Ureter (tissue), 1 donor: ENCODE data around the gene TBC1D22A. TPM values are rescaled to one million over a fixed set of nuclear protein-coding genes. Genes with fewer than 3 reads are reported as not detected.
"Not testable (repeated sequence)": the region's sequence is repeated elsewhere in the genome, so short reads cannot be mapped to it uniquely, and the experiment has no call there.

Experiments
- DNase-seq: peaks from one replicate; pipeline ENCODE4 v3.0.0-alpha.2; 2020; ENCODE audit warnings: low spot score
- total RNA-seq: library from RNA; stranded (reverse); gene quantifications from one replicate; pipeline ENCODE4 v1.2.4, GENCODE V29; 2023
- donor health status: DM: yes; HTN: yes; CAD: no.

The TBC1D22A gene
- total RNA-seq, 1 donor from 2014 or later: 32.6 TPM

- DNase-seq: no peak
Observed at GRCh38 chr22:47046411-47047065, 284.1 kb downstream of the TBC1D22A start.

- no peak for DNase-seq
Observed at GRCh38 chr22:47047321-47048122, 285.1 kb downstream of the TBC1D22A start.

- DNase-seq: no peak
Observed at GRCh38 chr22:47048123-47049077, 285.9 kb downstream of the TBC1D22A start.

- no peak for DNase-seq
Observed at GRCh38 chr22:47049078-47049624, 286.7 kb downstream of the TBC1D22A start.

GRCh38 chr22:47049736-47050400, 287.4 kb downstream of the TBC1D22A start:
- not testable (repeated sequence) for DNase-seq

GRCh38 chr22:47050401-47051051, 288.1 kb downstream of the TBC1D22A start:
- DNase-seq: no peak

- DNase-seq: no peak
Observed at GRCh38 chr22:47051441-47052071, 289.1 kb downstream of the TBC1D22A start.

- no peak for DNase-seq
Observed at GRCh38 chr22:47052236-47053012, 290.0 kb downstream of the TBC1D22A start.

- no peak for DNase-seq
Observed at GRCh38 chr22:47053013-47053725, 290.7 kb downstream of the TBC1D22A start.

GRCh38 chr22:47053726-47054141, 291.3 kb downstream of the TBC1D22A start:
- DNase-seq: no peak

GRCh38 chr22:47054231-47055072, 292.0 kb downstream of the TBC1D22A start:
- no peak for DNase-seq

- DNase-seq: no peak
Observed at GRCh38 chr22:47055073-47055355, 292.6 kb downstream of the TBC1D22A start.

- DNase-seq: no peak
Observed at GRCh38 chr22:47055461-47055860, 293.0 kb downstream of the TBC1D22A start.

GRCh38 chr22:47055921-47056320, 293.5 kb downstream of the TBC1D22A start:
- DNase-seq: no peak

- no peak for DNase-seq
Observed at GRCh38 chr22:47056361-47056760, 293.9 kb downstream of the TBC1D22A start.

GRCh38 chr22:47056776-47057470, 294.5 kb downstream of the TBC1D22A start:
- DNase-seq: no peak

- no peak for DNase-seq
Observed at GRCh38 chr22:47057916-47058585, 295.6 kb downstream of the TBC1D22A start.
